GM21717 (cell line): Measurements from ENCODE around the gene REN.

Experiments
- ATAC-seq: cut with Tn5 transposase; IDR thresholded peaks from one replicate; pipeline ENCODE4 v1.9.1; 2021; ENCODE audit warnings: mild to moderate bottlenecking, moderate library complexity; ENCODE audit not compliant: unreplicated experiment

The REN gene

GRCh38 chr1:204112876-204113730, 53.0 kb downstream of the REN start:
- no peak for ATAC-seq

GRCh38 chr1:204110894-204111633, 55.1 kb downstream of the REN start:
- no peak for ATAC-seq

- ATAC-seq, result no peak
Measured at GRCh38 chr1:204108312-204109141, 57.6 kb downstream of the REN start.

GRCh38 chr1:204107892-204108291, 58.2 kb downstream of the REN start:
- no peak for ATAC-seq

GRCh38 chr1:204106825-204107224, 59.3 kb downstream of the REN start:
- ATAC-seq, result no peak

- ATAC-seq, result no peak
Measured at GRCh38 chr1:204105131-204105515, 61.0 kb downstream of the REN start.
